B cell (primary cell): ENCODE data around the gene RNF126. TPM values are rescaled to one million over a fixed set of nuclear protein-coding genes. Genes with fewer than 3 reads are reported as not detected.
"Not testable (repeated sequence)": the region's sequence is repeated elsewhere in the genome, so short reads cannot be mapped to it uniquely, and the experiment has no call there.

ENCODE experiments used
- ATAC-seq: fragments of 200-7000 bp; cut with Tn5 transposase; one replicate; pipeline ENCODE4 v1.10.0; 2021; ENCODE audit warnings: low read depth, mild to moderate bottlenecking, moderate number of reproducible peaks, moderate library complexity
- CTCF ChIA-PET: fragments of 350-600 bp; sonication (Branson Sonifier 250); formaldehyde crosslinking; loops from one replicate; lab custom pipeline; 2021; ENCODE audit warnings: antibody characterized with exemption, inconsistent platforms; lab: Charles Lee
- POLR2A ChIA-PET: fragments of 350-600 bp; sonication (Branson Sonifier 250); formaldehyde crosslinking; loops from one replicate; lab custom pipeline; 2021; ENCODE audit warnings: antibody characterized with exemption; lab: Charles Lee
- DNase-seq: peaks from one replicate; pipeline ENCODE4 v3.0.0; 2013
- H2AFZ ChIP-seq: 2 replicates; pipeline ENCODE4 v1.6.1; 2012; ENCODE audit warnings: mild to moderate bottlenecking, low read depth, low read length; ENCODE audit not compliant: insufficient read depth, poor library complexity, severe bottlenecking
- H3K27ac ChIP-seq, 2 donors: 1 replicate in 1 of 2; 2 replicates in 1 of 2; pipeline ENCODE4 v1.5.1; 2012 to 2013; ENCODE audit warnings: low read length in 2 of 2, mild to moderate bottlenecking in 2 of 2, moderate library complexity in 1 of 2
- H3K27me3 ChIP-seq, 4 experiments: fragments of 200-600 bp in 1 of 4; sonication (generic) in 1 of 4; replicated peaks in 1 of 4; 1 replicate in 2 of 4; 2 replicates in 2 of 4; pipeline versions ENCODE4 v1.6.1 to v1.7.0; 2013 to 2016; ENCODE audit warnings: low read length in 3 of 4, mild to moderate bottlenecking in 2 of 4, mixed read lengths in 1 of 4, moderate library complexity in 1 of 4; ENCODE audit not compliant: insufficient read depth in 4 of 4, control insufficient read depth in 3 of 4; ENCODE audit errors: control extremely low read depth in 1 of 4
- H3K36me3 ChIP-seq, 2 experiments: replicated peaks in 1 of 2; 1 replicate in 1 of 2; 2 replicates in 1 of 2; pipeline versions ENCODE4 v1.6.1 to v1.7.1; 2013; ENCODE audit warnings: low read length in 1 of 2; ENCODE audit not compliant: insufficient read depth in 2 of 2, control insufficient read depth in 1 of 2; ENCODE audit errors: control extremely low read depth in 1 of 2, extremely low read depth in 1 of 2
- H3K4me1 ChIP-seq, 2 donors: fragments of 200-600 bp in 1 of 2; sonication (generic) in 1 of 2; 1 replicate in 1 of 2; 2 replicates in 1 of 2; pipeline versions ENCODE4 v1.5.1 to v1.6.1; 2013 to 2017; ENCODE audit warnings: low read length in 2 of 2; ENCODE audit not compliant: control insufficient read depth in 2 of 2, insufficient read depth in 2 of 2
- H3K4me2 ChIP-seq: replicated peaks from 2 replicates; pipeline ENCODE3; 2012; ENCODE audit warnings: mild to moderate bottlenecking, low read depth, low read length; ENCODE audit not compliant: poor library complexity, severe bottlenecking
- H3K4me3 ChIP-seq, 5 experiments: fragments of 200-600 bp in 1 of 5; sonication (generic) in 1 of 5; 1 replicate in 3 of 5; 2 replicates in 2 of 5; pipeline versions ENCODE4 v1.5.1 to v1.7.0; 2011 to 2016; ENCODE audit warnings: low read length in 4 of 5, mild to moderate bottlenecking in 4 of 5, low read depth in 2 of 5, control low read depth in 1 of 5, moderate library complexity in 1 of 5; ENCODE audit not compliant: insufficient read depth in 1 of 5; ENCODE audit errors: control extremely low read depth in 1 of 5, extremely low read depth in 1 of 5
- H3K79me2 ChIP-seq: fragments of 200-600 bp; sonication (generic); one replicate; pipeline ENCODE4 v1.6.0; 2016; ENCODE audit warnings: low read length; ENCODE audit not compliant: control insufficient read depth, insufficient read depth
- H3K9ac ChIP-seq: fragments of 200-600 bp; sonication (generic); 2 replicates; pipeline ENCODE4 v1.6.1; 2017; ENCODE audit warnings: mild to moderate bottlenecking, low read length, moderate library complexity
- H3K9me3 ChIP-seq, 3 donors: one replicate each; pipeline versions ENCODE4 v1.6.1 to v1.7.1; 2013; ENCODE audit warnings: low read length in 2 of 3; ENCODE audit not compliant: control insufficient read depth in 2 of 3, insufficient read depth in 1 of 3; ENCODE audit errors: control extremely low read depth in 1 of 3
- H4K20me1 ChIP-seq: 2 replicates; pipeline ENCODE4 v1.6.0; 2012; ENCODE audit warnings: mild to moderate bottlenecking, low read length; ENCODE audit not compliant: insufficient read depth, control insufficient read depth, poor library complexity, severe bottlenecking
- H3K27ac Mint-ChIP-seq: one replicate; pipeline ENCODE4 v1.8.0; 2021; ENCODE audit warnings: mixed read lengths
- H3K27me3 Mint-ChIP-seq: one replicate; pipeline ENCODE4 v1.8.0; 2021; ENCODE audit warnings: mixed read lengths
- H3K4me1 Mint-ChIP-seq: one replicate; pipeline ENCODE4 v1.8.0; 2021; ENCODE audit warnings: mixed read lengths
- H3K4me3 Mint-ChIP-seq: one replicate; pipeline ENCODE4 v1.8.0; 2021; ENCODE audit warnings: mixed read lengths
- H3K9me3 Mint-ChIP-seq: one replicate; pipeline ENCODE4 v1.8.0; 2022; ENCODE audit warnings: mixed read lengths; ENCODE audit not compliant: insufficient read depth
- EZH2 ChIP-seq: IDR thresholded peaks from 2 replicates; pipeline ENCODE4 v1.6.1; 2012; ENCODE audit warnings: borderline replicate concordance, low read depth, mild to moderate bottlenecking, moderate library complexity, low read length; ENCODE audit not compliant: insufficient read depth, poor library complexity, severe bottlenecking
- WGBS: methylation state at CpG from one replicate; pipeline ENCODE4 v1.1.5; 2013; ENCODE audit warnings: missing lambda C conversion rate; ENCODE audit not compliant: insufficient coverage; 5-methylcytosine and 5-hydroxymethylcytosine counted together
- intact Hi-C: fragments of 100-400 bp; cut with micrococcal nuclease; formaldehyde crosslinking; loops from one replicate; pipeline ENCODE4 v1.10.0; 2022
- polyA plus RNA-seq: library from polyadenylated mRNA; depleted of rRNA; stranded (reverse); fragments of >200 nt; gene quantifications from 2 replicates; pipeline ENCODE4 v1.2.3, GENCODE V29; 2012
- total RNA-seq, 2 donors: library from RNA; stranded (reverse); fragments of 120-200 nt in 1 of 2; gene quantifications; 1 replicate in 1 of 2; 2 replicates in 1 of 2; pipeline versions ENCODE4 v1.2.3 to v1.2.4, GENCODE V29; 2013 to 2022
- TF ChIP-seq, protein P1 (sequence below): fragments of 200-600 bp; IDR thresholded peaks from one replicate; pipeline ENCODE4 v1.8.0; 2022; ENCODE audit warnings: antibody characterized with exemption, mild to moderate bottlenecking

Gene RNF126
- total and polyA plus RNA-seq, 2 donors (not counting 1 experiment from before 2014, with no cell fraction given), result 74.3 to 118 TPM

GRCh38 chr19:604355-604754 lies 58.7 kb downstream of the RNF126 start:
- intact Hi-C loops, result no loop called here
- Mint-ChIP-seq H3K4me1 (no peaks in the 10 kb centered on the region), H3K27ac (no peak overlapping the region), H3K9me3 (no peaks in the 10 kb centered on the region), H3K4me3 (no peak overlapping the region), H3K27me3 (no peaks in the 10 kb centered on the region)
- ATAC-seq (peak; percentile 70), DNase-seq (no peak)
- WGBS, result 78% methylated on average over 9 of the region's 11 CpGs
- H3K9me3 ChIP-seq, result peaks cover 0 to 20% (median 0%) of the 10 kb centered on the region in 3 donors
- TF ChIP-seq, protein P1, sequence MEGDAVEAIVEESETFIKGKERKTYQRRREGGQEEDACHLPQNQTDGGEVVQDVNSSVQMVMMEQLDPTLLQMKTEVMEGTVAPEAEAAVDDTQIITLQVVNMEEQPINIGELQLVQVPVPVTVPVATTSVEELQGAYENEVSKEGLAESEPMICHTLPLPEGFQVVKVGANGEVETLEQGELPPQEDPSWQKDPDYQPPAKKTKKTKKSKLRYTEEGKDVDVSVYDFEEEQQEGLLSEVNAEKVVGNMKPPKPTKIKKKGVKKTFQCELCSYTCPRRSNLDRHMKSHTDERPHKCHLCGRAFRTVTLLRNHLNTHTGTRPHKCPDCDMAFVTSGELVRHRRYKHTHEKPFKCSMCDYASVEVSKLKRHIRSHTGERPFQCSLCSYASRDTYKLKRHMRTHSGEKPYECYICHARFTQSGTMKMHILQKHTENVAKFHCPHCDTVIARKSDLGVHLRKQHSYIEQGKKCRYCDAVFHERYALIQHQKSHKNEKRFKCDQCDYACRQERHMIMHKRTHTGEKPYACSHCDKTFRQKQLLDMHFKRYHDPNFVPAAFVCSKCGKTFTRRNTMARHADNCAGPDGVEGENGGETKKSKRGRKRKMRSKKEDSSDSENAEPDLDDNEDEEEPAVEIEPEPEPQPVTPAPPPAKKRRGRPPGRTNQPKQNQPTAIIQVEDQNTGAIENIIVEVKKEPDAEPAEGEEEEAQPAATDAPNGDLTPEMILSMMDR, result no peak
- TF ChIP-seq EZH2, result no peak
- no peaks in the 10 kb centered on the region for H4K20me1 ChIP-seq
- POLR2A ChIA-PET, result no interaction called here
- H3K4me1 ChIP-seq, result peaks cover 0 to 8% of the 10 kb centered on the region in 2 donors
- H3K27me3 ChIP-seq, result no peaks in the 10 kb centered on the region
- no peak overlapping the region for H3K9ac ChIP-seq
- H3K4me2 ChIP-seq, result no peak overlapping the region
- H2AFZ ChIP-seq, result no peak overlapping the region
- no peak overlapping the region for H3K27ac ChIP-seq
- no peak overlapping the region for H3K4me3 ChIP-seq
- H3K36me3 ChIP-seq, result no peaks in the 10 kb centered on the region
- CTCF ChIA-PET, result no interaction called here
- no peaks in the 10 kb centered on the region for H3K79me2 ChIP-seq

GRCh38 chr19:603779-604178 lies 59.2 kb downstream of the RNF126 start:
- ATAC-seq, result peak; percentile 52
- H3K4me3 ChIP-seq, H3K9me3 Mint-ChIP-seq, CTCF ChIA-PET, H3K9ac ChIP-seq, H3K4me1 ChIP-seq, H3K4me3 Mint-ChIP-seq, DNase-seq, H3K4me2 ChIP-seq, H3K27me3 ChIP-seq, H2AFZ ChIP-seq, H3K36me3 ChIP-seq, H3K27ac ChIP-seq, H4K20me1 ChIP-seq, intact Hi-C loops, H3K4me1 Mint-ChIP-seq, H3K79me2 ChIP-seq, H3K27ac Mint-ChIP-seq, POLR2A ChIA-PET, H3K27me3 Mint-ChIP-seq: not testable (repeated sequence)
- WGBS, result 85% methylated on average over 8 of the region's 20 CpGs
- H3K9me3 ChIP-seq, result peaks cover 0 to 20% (median 0%) of the 10 kb centered on the region in 3 donors

GRCh38 chr19:603302-603639 lies 59.7 kb downstream of the RNF126 start:
- POLR2A ChIA-PET, H2AFZ ChIP-seq, H3K79me2 ChIP-seq, H3K36me3 ChIP-seq, H3K4me2 ChIP-seq, H4K20me1 ChIP-seq, H3K27me3 Mint-ChIP-seq, H3K27ac ChIP-seq, intact Hi-C loops, H3K9ac ChIP-seq, H3K4me3 ChIP-seq, H3K27me3 ChIP-seq, H3K4me1 Mint-ChIP-seq, ATAC-seq, H3K4me1 ChIP-seq, CTCF ChIA-PET, DNase-seq, H3K4me3 Mint-ChIP-seq, H3K27ac Mint-ChIP-seq, H3K9me3 Mint-ChIP-seq: not testable (repeated sequence)
- 82% methylated on average over 13 of the region's 13 CpGs for WGBS
- H3K9me3 ChIP-seq, result peaks cover 0 to 22% (median 0%) of the 10 kb centered on the region in 3 donors
